Activated T-helper 2 cell treated with anti-CD3 and anti-CD28 coated beads, Interferon-gamma antibody, Interleukin-2, Interleukin-4, amounts not matched to agents 10 μg/mL and 5 μg/mL and 100 μg/mL, durations not matched to agents 14 hours and 24 hours and 36 hours (primary cell): ENCODE results near the gene CDK3. TPM values are rescaled to one million over a fixed set of nuclear protein-coding genes. Genes with fewer than 3 reads are reported as not detected.

Experiments
- DNase-seq: peaks from one replicate; pipeline ENCODE4 v3.0.0; 2021; ENCODE audit warnings: low spot score
- H3K27ac Mint-ChIP-seq: one replicate; pipeline ENCODE4 v1.8.0; 2021; ENCODE audit warnings: mixed read lengths
- H3K27me3 Mint-ChIP-seq: one replicate; pipeline ENCODE4 v1.8.0; 2021; ENCODE audit warnings: low read depth, mixed read lengths
- H3K36me3 Mint-ChIP-seq: one replicate; pipeline ENCODE4 v1.8.0; 2021; ENCODE audit warnings: low read depth, mixed read lengths
- H3K4me1 Mint-ChIP-seq: one replicate; pipeline ENCODE4 v1.8.0; 2021; ENCODE audit warnings: low read depth, mixed read lengths
- H3K4me3 Mint-ChIP-seq: one replicate; pipeline ENCODE4 v1.8.0; 2021; ENCODE audit warnings: low read depth, mild to moderate bottlenecking, moderate library complexity, mixed read lengths
- H3K9me3 Mint-ChIP-seq: one replicate; pipeline ENCODE4 v1.8.0; 2021; ENCODE audit warnings: mixed read lengths
- intact Hi-C: fragments of 100-400 bp; cut with micrococcal nuclease; formaldehyde crosslinking; loops from one replicate; pipeline ENCODE4 v1.15.1; 2023
- total RNA-seq: library from RNA; stranded (reverse); gene quantifications from 2 replicates; pipeline ENCODE4 v1.2.3, GENCODE V29; 2022

Gene CDK3
- total RNA-seq, 1 donor from 2014 or later = 6.9 TPM

DNA sequence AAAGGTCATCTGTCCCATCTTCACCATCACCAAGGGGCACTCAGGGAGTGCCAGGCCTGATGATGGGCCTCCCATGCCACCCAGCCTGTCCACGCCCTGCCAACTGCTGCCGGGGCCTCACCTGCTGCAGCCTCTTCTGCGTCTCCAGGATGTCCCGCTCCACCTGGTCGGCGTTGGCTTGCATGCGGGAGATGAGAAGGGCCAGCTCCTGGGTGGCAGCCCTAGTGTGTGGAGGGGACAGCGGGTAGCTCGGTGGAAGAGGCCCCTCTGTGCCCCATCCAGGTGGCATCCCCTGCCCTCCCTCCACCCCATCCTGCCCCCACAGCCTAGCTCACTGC, 23.2 kb downstream of the CDK3 start:
- Mint-ChIP-seq H3K27ac (no peak overlapping the region), H3K36me3 (no peaks in the 10 kb centered on the region)
- intact Hi-C loops = no loop called here

GRCh38 chr17:76024353-76024752, 23.7 kb downstream of the CDK3 start:
- Mint-ChIP-seq H3K27ac (no peak overlapping the region), H3K36me3 (no peaks in the 10 kb centered on the region), H3K4me1 (peaks cover 1% of the 10 kb centered on the region), H3K9me3 (no peaks in the 10 kb centered on the region), H3K27me3 (no peaks in the 10 kb centered on the region), H3K4me3 (no peak overlapping the region)
- no peak for DNase-seq
- intact Hi-C loops = no loop called here

More for the DNA sequence above, 23.2 kb downstream of the CDK3 start:
- no peaks in the 10 kb centered on the region for H3K9me3 Mint-ChIP-seq
- no peaks in the 10 kb centered on the region for H3K4me1 Mint-ChIP-seq
- no peaks in the 10 kb centered on the region for H3K27me3 Mint-ChIP-seq
- DNase-seq = no peak
- H3K4me3 Mint-ChIP-seq = no peak overlapping the region

DNA sequence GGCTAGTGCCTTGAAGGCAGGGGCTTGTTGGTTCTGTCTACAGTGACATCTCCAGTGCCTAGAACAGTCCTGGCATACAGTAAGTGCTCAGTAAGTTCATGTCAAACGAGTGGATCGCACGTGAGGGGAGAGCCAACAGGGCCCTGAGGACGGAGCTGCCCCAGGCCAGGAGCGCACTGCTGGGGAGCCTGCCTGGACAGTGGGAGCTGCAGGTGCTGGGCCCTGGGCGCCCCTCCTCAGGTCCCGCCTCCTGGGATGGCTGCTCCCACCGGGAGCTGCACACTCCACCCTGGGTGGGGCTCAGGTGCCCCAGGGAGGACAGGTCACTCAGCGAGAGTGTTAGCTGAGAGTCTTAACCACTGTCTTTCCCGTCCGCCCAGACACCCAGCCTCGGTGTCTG, 24.6 kb downstream of the CDK3 start:
- Mint-ChIP-seq H3K27ac (no peak overlapping the region), H3K4me1 (peaks cover 7% of the 10 kb centered on the region), H3K36me3 (no peaks in the 10 kb centered on the region), H3K27me3 (no peaks in the 10 kb centered on the region), H3K4me3 (no peak overlapping the region), H3K9me3 (no peaks in the 10 kb centered on the region)
- intact Hi-C loops = no loop called here
- no peak for DNase-seq

DNA sequence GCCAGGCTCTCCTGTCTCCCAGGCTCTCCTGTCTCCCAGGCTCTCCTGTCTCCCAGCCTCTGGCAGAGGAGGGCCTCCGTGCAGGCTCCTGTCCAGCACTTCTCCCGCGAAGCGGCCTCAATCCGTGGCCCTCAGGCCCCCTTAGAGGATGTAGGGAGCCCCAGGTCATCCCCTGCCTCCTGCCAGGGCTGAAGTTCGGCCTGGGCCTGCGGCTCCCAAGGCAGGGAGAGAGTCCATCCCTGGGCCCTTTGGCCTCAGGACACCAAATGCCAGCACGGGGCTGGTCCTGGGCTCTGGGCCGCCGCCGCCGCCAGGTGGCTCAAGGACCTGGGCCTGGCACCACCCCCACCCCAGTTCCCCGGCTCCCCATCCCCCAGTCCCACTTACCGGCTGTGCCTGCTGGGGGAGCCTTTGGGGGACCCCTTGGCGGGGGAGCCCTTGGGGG, 26.1 kb downstream of the CDK3 start:
- Mint-ChIP-seq H3K4me3 (no peak overlapping the region), H3K27me3 (no peaks in the 10 kb centered on the region), H3K27ac (no peak overlapping the region), H3K9me3 (no peaks in the 10 kb centered on the region), H3K36me3 (no peaks in the 10 kb centered on the region), H3K4me1 (peaks cover 7% of the 10 kb centered on the region)
- no peak for DNase-seq
- intact Hi-C loops = no loop called here

GRCh38 chr17:76027159-76027839, 26.6 kb downstream of the CDK3 start, which contains the start of gene EVPL:
Gene EVPL (minus strand): TSS chr17:76027306. CDS start chr17:76027198, 108 bp downstream.
- Mint-ChIP-seq H3K4me1 (peaks cover 7% of the 10 kb centered on the region), H3K36me3 (no peaks in the 10 kb centered on the region), H3K27me3 (no peaks in the 10 kb centered on the region), H3K9me3 (no peaks in the 10 kb centered on the region), H3K27ac (no peak within 1 kb of the TSS), H3K4me3 (no peak within 1 kb of the TSS)
- intact Hi-C loops = no loop called here
- no peak for DNase-seq

DNA sequence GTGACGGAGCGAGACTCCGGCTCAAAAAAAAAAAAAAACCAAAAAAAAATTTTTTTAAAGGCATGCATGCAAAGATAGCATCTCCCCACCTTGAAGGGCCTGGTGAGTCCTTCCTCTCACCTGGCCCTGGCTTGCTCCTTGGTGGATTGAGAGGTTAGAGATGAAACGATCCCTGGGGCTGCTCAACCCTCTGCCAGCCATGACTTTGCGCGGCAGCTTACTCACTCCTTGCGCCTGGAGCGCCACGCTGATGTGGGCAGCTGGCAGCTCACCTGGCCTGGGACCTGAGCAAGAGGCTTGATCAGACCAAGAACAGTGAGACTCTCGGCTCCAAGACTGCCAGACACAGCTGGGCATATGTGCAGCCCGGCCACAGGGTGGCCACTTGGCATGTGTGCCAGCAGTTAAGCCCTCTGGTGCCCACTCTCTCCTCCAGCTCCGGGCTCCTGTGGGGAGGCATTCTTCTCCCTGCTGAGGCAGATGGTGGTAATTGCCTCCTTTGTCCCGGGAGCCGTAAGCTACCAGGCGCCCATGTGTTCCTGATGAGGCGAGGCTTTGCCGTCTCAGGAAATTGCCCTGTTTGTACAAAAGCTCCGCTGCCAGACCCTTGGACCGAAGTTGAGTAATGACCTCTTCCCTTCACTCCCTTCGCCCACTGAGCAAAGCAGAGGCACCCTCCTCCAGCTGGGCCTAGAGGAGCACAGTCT, 31.6 kb downstream of the CDK3 start:
- intact Hi-C loops = no loop called here
- Mint-ChIP-seq H3K27ac (no peak overlapping the region), H3K36me3 (peaks cover 4% of the 10 kb centered on the region), H3K27me3 (no peaks in the 10 kb centered on the region), H3K9me3 (no peaks in the 10 kb centered on the region), H3K4me3 (no peak overlapping the region), H3K4me1 (peaks cover 7% of the 10 kb centered on the region)
- no peak for DNase-seq

DNA sequence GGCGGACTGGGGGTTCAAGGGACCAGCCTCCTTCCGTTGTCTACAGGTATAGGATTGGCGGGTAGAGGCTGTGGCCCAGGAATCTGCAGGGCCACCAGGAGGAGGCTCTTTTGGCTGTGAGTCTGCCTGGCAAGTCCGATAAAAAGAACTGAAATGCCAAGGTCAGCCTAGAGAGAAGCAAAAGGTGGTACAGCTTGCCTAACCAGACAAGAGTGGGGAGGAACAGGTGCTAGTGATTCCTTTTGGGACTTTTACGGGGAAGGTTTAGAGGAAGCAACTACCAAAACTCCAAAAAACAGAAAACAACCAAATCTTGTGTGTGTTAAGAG, 32.1 kb downstream of the CDK3 start:
- Mint-ChIP-seq H3K27ac (no peak overlapping the region), H3K9me3 (no peaks in the 10 kb centered on the region)
- intact Hi-C loops = no loop called here

GRCh38 chr17:76033139-76033538, 32.5 kb downstream of the CDK3 start:
- Mint-ChIP-seq H3K4me3 (no peak overlapping the region), H3K27ac (no peak overlapping the region), H3K36me3 (peaks cover 6% of the 10 kb centered on the region), H3K4me1 (peaks cover 7% of the 10 kb centered on the region), H3K9me3 (no peaks in the 10 kb centered on the region), H3K27me3 (no peaks in the 10 kb centered on the region)
- DNase-seq = no peak
- intact Hi-C loops = no loop called here

More for the DNA sequence above, 32.1 kb downstream of the CDK3 start:
- Mint-ChIP-seq H3K4me1 (peaks cover 7% of the 10 kb centered on the region), H3K27me3 (no peaks in the 10 kb centered on the region), H3K36me3 (peaks cover 4% of the 10 kb centered on the region), H3K4me3 (no peak overlapping the region)
- no peak for DNase-seq

- Mint-ChIP-seq H3K4me1 (peaks cover 3% of the 10 kb centered on the region), H3K27me3 (no peaks in the 10 kb centered on the region), H3K27ac (no peak overlapping the region), H3K36me3 (peaks cover 22% of the 10 kb centered on the region), H3K4me3 (no peak overlapping the region), H3K9me3 (no peaks in the 10 kb centered on the region)
- intact Hi-C loops = no loop called here
- no peak for DNase-seq
Observed at GRCh38 chr17:76034428-76035350, 34.0 kb downstream of the CDK3 start.

GRCh38 chr17:76036497-76037261, 36.0 kb downstream of the CDK3 start:
- H3K27ac Mint-ChIP-seq = no peak overlapping the region
- peaks cover 39% of the 10 kb centered on the region for H3K36me3 Mint-ChIP-seq
- no peaks in the 10 kb centered on the region for H3K9me3 Mint-ChIP-seq
- intact Hi-C loops = no loop called here
- no peaks in the 10 kb centered on the region for H3K27me3 Mint-ChIP-seq
- no peak overlapping the region for H3K4me3 Mint-ChIP-seq
- no peaks in the 10 kb centered on the region for H3K4me1 Mint-ChIP-seq
- DNase-seq = no peak

GRCh38 chr17:76038050-76038449, 37.4 kb downstream of the CDK3 start:
- no peak overlapping the region for H3K27ac Mint-ChIP-seq
- DNase-seq = no peak
- H3K4me3 Mint-ChIP-seq = no peak overlapping the region
- H3K9me3 Mint-ChIP-seq = no peaks in the 10 kb centered on the region
- no peaks in the 10 kb centered on the region for H3K27me3 Mint-ChIP-seq
- intact Hi-C loops = no loop called here
- no peaks in the 10 kb centered on the region for H3K4me1 Mint-ChIP-seq
- peaks cover 50% of the 10 kb centered on the region for H3K36me3 Mint-ChIP-seq

DNA sequence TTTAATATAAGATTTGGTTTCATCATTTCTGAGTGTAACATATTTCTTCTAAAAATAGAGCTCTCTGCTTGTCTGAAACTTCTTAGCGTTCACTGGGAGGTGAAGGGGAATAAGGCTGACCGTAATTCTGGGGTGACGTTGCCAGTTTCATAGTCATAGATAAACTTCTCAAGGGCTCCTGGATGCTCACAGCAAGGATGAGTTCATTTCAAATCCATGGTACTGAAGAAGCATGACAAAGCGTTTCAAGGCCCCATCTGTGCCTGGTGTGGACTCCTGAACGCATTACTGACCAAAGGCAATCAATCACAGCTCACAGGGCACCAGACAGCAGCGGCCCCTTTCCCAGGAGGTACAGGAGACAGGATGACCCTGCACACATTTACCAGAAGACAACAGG, 38.5 kb downstream of the CDK3 start:
- Mint-ChIP-seq H3K36me3 (peaks cover 60% of the 10 kb centered on the region), H3K4me3 (no peak overlapping the region), H3K4me1 (no peaks in the 10 kb centered on the region), H3K27me3 (no peaks in the 10 kb centered on the region), H3K27ac (no peak overlapping the region), H3K9me3 (no peaks in the 10 kb centered on the region)
- intact Hi-C loops = no loop called here
- no peak for DNase-seq
